ENCODE measurements around the gene PRKD2.

- TF ChIP-seq, protein P1, sequence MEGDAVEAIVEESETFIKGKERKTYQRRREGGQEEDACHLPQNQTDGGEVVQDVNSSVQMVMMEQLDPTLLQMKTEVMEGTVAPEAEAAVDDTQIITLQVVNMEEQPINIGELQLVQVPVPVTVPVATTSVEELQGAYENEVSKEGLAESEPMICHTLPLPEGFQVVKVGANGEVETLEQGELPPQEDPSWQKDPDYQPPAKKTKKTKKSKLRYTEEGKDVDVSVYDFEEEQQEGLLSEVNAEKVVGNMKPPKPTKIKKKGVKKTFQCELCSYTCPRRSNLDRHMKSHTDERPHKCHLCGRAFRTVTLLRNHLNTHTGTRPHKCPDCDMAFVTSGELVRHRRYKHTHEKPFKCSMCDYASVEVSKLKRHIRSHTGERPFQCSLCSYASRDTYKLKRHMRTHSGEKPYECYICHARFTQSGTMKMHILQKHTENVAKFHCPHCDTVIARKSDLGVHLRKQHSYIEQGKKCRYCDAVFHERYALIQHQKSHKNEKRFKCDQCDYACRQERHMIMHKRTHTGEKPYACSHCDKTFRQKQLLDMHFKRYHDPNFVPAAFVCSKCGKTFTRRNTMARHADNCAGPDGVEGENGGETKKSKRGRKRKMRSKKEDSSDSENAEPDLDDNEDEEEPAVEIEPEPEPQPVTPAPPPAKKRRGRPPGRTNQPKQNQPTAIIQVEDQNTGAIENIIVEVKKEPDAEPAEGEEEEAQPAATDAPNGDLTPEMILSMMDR (IDR thresholded peaks at IDR 0.05): no peak
- no peak for TF ChIP-seq POLR2A (IDR thresholded peaks at IDR 0.05)
Observed at GRCh38 chr19:46639358-46640182, 77.3 kb downstream of the PRKD2 start.

Data from tibial nerve (tissue), 3 donors.